Mucosa of gallbladder (tissue), 1 donor: ENCODE measurements around the gene MILR1. TPM values are rescaled to one million over a fixed set of nuclear protein-coding genes. Genes with fewer than 3 reads are reported as not detected.
A peak's percentile ranks its signal among the peaks of the same experiment; 100 is the strongest.
"Not testable (repeated sequence)": the region's sequence is repeated elsewhere in the genome, so short reads cannot be mapped to it uniquely, and the experiment has no call there.

Experiments used
- DNase-seq: peaks from one replicate; pipeline ENCODE4 v3.0.0-alpha.2; 2020; ENCODE audit warnings: low spot score
- total RNA-seq: library from RNA; stranded (reverse); gene quantifications from one replicate; pipeline ENCODE4 v1.2.1, GENCODE V29; 2021
- donor health status: DM: no; HTN: no; CAD: no.

Gene MILR1, protein sequence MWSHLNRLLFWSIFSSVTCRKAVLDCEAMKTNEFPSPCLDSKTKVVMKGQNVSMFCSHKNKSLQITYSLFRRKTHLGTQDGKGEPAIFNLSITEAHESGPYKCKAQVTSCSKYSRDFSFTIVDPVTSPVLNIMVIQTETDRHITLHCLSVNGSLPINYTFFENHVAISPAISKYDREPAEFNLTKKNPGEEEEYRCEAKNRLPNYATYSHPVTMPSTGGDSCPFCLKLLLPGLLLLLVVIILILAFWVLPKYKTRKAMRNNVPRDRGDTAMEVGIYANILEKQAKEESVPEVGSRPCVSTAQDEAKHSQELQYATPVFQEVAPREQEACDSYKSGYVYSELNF
- 8.3 TPM for total RNA-seq

DNA sequence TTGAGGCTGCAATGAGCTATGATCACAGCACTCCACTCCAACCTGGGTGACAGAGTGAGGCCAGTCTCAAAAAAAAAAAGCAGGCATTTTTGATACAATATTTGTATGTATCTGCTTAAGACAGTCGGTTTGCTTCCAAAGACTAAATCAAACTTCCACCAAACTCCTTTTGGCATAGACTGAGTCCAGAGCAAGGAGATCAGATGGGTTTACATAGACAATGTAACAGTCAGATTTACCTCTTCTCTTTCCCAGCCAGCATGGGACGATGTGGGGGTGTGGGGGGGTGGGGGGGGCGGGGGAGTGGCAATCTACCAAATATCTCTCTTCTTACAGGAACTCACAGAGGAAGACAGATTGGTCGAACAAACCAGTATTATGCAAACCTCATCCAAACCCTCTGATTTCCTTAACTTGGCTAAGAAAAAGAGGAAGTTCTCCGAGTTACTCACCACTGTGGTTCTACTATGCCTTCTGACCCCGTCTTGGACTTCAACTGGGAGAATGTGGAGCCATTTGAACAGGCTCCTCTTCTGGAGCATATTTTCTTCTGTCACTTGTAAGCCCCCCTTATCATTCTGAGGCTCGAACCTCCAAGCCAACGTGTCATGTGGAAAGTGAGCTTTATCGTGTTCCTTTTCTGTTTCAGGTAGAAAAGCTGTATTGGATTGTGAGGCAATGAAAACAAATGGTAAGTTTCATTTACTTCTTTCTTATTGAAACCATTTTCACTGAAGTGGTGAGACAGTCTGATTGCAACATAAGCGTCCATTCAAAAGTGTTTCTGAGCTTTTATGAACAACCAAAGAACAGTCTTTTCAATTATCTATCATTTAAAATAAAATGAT lies at the start of gene MILR1:
MILR1 (plus strand) TSS at position 451 of the 848 bp plus-strand sequence; CDS start at position 505, 54 bp downstream.
- DNase-seq, result peak; percentile 65

DNA sequence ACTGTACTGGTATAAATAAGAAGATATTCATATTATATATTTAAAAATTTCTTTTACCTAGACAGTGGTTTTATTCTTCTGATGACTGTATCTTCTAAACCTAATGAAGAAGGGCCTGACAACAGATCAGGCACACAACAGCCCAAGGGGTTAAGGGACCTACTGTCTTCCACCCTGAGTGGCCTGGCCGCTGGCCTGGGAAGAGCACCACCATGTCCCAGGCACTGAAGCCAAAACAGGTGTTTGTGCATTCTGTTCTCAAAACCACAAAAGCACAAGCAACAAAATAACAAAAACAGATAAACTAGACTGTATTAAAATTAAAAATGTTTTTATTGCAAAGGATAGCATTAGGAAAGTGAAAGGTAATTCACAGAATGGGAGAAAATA lies 49.2 kb upstream of the MILR1 start:
- DNase-seq, result no peak

DNA sequence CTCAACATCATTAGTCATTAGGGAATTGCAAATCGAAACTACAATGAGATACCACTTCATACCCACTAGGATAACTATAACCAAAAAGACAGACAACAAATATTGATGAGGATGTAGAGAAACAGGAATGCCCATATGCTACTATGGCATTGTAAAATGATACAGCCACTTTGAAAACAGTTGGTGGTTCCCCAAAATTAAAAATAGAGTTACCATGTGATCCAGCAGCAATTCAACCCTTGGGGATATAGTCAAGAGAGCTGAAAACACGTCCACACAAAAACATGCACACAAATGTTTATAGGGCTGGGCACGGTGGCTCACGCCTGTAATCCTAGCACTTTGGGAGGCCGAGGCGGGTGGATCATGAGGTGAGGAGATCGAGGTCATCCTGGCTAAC lies 48.3 kb upstream of the MILR1 start:
- DNase-seq, result no peak

DNA sequence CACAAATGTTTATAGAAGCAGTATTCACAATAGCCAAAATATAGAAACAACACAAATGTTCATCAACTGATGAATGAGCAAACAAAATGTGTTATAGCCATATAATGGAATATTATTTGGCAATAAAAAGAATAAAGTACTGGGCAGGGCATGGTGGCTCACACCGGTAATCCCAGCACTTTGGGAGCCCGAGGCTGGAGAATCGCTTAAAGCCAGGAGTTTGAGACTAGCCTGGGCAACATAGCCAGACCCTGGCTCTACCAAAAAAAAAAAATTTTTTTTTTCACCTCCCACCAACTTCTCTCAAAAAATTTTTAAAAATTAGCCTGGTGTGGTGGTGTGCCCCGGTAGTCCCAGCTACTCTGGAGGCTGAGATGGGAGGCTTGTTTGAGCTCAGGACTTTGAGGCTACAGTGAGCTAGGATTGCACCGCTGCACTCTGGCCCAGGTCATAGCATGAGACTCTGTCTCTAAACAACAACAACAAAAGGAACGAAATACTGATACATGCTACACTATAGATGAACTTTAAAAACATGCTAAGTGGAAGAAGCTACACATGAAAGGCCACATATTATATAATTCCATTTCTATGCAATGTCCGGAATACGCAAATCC lies 47.6 kb upstream of the MILR1 start:
- DNase-seq, result no peak

DNA sequence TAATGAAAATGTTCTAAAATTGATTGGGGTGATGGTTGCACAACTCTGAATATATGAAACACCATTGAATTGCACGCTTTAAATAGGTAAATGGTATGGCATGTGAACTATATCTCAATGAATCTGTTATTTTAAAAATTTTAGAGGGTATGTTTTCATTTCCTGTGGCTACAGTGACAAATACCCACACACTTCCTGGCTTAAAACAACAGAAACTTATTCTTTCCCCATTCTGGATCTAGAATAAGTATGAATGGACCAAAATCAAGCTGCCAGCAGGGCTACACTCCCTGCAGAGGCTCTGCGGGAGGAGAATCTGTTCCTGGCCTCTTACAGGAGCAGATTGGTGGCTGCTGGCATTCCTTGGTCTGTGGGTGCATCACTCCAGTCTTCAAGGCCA lies 47.0 kb upstream of the MILR1 start:
- no peak for DNase-seq

DNA sequence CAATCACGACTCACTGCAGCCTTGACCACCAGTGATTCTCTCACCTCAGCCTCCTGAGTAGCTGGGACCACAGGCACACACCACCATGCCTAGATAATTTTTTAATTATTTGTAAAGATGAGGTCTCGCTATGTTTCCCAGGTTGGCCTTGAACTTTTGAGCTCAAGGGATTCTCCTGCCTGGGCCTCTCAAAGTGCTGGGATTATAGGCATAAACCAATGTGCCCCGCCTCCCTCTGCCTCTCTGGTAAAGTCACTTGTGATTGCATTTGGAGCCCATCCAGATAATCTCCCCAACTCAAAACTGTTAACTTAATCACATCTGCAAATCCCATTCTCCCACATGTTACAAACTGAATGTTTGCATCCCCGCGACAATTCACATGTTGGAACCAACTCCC lies 46.4 kb upstream of the MILR1 start:
- no peak for DNase-seq

DNA sequence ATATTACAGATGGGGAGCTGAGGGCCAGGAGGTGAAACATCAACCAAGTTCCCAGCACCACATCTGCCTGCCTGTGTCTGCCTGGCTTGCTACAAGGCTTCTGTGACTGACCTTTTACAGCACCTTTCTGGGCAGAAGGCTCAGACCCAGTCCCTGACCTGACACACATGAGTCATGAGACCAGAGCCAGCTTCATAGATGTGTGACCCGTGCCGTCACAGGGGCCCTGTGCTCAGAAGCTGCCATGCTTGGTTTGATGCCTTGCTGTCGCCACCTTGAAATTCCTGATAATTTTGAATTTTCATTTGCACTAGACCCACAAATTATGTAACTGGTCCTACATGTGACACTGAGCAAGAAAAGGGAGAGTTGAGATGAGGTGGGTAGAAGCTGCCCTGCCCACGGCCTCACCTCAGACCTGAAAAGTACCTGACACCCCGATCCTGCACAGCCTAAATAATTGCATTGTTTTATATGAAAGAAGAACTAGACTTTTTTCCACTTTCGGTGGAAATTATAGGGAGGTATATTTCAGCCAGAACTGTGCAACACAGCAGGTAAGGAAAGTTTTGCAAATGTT lies 44.9 kb upstream of the MILR1 start:
- DNase-seq, result no peak

DNA sequence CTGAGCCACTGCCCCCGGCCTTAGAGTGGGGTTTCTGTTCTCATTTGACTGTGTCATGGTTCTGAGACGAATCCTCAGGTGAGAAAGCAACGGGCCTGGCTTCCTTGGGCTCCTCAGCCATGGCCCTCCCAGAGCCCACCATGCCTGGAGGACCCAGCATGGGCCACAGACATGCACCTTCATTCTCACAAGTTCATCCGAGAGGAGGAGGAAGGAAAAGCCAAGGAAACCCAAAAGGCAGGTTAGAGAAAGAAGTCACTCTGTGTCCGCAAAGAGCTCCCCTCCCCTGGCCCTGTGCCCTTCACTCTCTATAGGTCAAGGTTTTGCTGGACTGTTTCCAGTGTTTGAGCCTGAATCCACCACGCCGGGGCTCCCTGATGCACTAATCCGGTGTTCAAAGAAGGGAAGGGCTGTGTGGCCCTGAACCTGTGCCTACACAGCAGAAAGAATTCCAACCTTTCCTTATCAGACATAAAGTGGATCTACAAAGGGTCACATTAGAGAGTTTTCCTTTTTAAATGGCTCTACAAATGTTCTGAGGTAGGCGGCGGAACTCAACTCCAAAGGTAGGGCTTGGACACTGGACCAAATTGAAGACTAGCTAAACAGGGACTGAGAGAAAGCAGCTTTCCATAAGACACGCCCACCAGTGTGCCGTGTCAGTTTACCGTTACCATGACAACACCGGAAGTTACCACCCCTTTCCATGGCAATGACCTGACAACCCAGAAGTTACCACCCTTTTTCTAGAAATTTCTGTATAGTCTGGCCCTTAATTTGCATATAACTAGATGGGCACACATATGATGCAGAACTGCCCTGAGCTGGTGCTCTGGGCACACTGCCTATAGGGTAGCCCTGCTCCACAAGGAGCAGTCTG lies 42.4 kb upstream of the MILR1 start:
- DNase-seq, result no peak

DNA sequence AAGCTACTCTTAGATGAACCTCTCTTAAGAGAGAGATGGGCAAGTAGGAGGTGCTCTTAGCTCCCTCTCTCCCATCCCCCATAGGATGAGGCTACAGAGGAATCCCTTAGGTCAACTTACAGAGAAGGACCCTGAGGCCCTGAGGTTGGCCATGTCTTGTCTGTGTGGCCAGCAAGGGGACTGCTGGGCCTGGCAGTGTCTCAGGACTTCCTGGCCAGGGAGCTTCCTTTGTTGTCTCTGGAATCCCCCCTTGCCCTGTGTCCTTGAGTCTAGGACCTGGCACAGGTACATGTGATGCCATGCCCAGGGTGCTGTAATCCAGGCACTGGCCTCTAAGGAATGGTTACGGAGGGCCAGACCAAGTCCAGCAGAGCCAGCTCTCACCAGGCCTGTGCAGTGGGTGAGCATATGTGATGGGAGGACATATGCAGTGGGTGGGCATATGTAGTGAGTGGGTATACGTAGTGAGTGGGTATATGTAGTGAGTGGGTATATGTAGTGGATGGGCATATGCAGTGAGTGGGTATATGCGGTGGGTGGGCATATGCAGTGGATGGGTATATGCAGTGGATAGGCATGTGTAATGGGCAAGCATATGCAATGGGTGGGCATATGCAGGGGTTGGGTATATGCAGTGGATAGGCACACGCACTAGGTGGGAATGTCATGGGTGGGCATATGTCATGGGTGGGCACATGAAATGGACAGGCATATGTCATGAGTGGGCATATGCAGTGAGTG lies 38.0 kb upstream of the MILR1 start:
- DNase-seq, result no peak

DNA sequence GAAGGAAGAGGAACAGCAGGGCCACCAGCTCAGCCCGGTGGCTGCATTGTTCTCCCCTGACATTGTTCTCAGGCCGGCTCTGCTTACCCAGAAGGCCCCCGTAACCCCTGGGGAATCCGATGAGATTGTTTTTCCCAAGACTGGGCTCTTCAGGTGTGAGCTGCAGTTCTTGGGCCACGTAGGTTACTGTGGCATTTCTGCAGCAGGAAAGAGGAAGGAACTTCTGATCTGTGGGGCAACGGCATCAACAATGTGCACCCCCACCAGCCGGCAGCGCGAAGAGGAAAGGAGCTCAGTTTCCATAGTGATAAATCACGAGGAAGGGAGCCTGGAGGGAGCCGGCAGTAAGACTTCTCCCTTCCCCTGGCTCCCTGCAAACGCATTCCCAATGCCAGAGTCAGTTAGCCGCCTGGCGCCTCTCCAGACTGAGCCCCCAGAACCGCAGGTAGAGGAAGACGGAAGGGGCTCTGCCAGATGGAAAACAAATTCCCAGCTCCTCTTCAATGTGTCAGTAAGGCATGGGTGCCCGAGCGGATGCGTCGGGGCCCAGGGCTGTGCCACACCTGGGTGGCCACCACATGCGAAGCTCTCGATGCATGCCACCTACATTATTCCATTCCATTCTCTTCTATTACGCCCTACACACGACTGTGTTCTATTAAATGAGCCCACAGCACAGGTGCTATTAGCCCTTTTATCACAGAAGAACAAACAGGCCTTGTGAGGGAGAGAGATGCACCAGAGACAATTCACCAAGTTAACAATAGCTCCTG lies 36.7 kb upstream of the MILR1 start:
- peak; percentile 38 for DNase-seq

DNA sequence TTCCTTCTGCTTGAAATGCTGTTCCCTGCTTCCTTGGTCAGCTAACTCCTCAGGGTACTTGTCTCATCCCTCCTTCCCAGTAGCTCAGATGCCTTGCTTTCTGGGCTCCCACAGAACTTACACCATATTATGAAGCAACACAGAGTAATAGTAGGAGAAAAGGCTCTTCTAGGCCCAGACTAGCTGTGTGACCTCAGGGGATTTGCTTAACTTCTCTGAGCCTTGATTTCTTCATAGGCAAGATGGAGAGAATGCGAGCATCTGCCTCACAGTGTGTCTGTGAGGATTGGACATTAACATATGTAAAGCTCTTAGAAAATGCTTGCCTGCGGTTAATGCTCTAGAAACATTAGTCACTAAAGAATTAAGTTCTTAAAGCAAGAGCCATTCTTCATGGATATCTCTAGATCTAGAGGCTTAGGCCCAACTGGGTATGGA lies 36.0 kb upstream of the MILR1 start:
- no peak for DNase-seq

DNA sequence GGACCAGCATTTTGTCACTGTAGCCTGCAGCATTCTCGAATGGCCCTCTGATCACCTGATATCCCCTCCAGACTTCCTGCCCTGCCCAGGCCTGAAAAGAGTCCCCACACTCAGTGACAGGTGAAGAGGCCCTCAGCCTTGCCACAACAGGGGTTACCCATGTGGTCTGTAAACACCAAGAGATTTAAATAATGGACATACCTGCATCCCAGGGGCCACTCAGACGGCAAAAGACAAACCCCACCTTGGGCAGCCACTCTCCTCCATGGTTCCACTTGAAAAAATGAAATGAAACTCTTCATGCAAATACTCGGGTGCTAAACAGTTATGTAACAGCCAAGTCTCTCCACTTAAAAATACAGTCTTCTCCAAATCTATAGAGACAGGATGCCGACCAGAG lies 35.4 kb upstream of the MILR1 start:
- DNase-seq, result no peak

DNA sequence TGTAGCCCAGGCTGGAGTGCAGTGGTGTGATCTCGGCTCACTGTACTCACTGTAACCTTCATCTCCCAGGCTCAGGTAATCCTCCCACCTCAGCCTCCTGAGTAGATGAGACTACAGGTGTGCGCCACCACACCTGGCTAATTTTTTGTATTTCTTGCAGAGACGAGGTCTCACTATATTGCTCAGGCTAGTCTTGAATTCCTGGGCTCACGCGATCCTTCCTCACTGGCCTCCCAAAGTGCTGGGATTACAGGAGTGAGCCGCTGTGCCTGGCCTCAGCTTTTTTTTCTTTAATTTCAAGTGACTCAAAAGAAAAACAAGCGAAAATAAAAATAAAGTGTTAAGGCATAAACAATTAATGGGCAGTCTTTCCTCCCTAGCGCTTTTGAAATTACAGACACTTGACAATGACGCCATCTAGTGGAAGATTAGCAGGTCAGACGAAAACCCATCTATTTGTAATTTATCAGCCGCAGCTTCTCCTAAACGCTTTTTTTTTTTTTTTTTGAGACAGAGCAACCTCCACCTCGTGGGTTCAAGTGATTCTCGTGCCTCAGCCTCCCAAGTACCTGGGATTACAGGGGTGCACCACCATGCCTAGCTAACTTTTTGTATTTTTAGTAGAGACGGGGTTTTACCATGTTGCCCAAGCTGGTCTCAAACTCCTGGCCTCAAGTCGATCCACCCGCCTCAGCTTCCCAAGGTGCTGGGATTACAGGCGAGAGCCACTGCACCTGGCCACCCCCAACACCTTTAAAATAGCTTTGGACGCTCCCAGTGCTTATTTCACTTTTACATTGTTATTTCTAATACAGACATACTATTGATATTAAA lies 30.2 kb upstream of the MILR1 start:
- no peak for DNase-seq

DNA sequence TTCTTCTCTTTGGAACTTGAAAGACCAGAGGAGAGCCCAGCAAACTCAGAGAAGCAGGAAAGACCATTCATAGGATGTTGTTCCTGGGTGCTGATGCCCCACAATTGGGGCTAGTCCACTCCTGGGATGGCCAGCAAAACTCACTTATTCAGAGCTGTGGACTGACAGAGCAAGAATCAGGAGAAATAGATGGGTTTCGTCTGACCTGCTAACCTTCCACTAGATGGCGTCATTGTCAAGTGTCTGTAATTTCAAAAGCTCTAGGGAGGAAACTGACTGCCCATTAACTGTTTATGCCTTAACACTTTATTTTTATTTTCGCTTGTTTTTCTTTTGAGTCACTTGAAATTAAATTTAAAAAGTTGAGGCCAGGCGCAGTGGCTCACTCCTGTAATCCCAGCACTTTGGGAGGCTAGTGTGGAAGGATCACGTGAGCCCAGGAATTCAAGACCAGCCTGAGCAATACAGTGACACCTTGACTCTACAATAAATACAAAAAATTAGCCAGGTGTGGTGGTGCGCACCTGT lies 28.7 kb upstream of the MILR1 start:
- DNase-seq, result peak; percentile 36

DNA sequence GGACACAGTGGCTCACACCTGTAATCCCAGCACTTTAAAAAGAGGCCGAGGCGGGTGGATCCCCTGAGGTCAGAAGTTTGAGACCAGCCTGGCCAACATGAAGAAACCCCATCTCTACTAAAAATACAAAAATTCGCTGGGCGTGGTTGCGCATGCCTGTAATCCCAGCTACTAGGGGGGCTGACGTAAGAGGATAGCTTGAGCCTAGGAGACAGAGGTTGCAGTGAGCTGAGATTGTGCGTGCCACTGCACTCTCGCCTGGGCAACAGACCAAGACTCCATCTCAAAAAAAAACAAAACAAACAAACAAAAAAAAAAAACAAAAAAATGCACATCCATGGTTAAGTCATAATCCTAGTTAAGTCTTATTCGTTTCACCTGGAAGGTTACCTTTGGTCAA lies 26.8 kb upstream of the MILR1 start:
- DNase-seq, result not testable (repeated sequence)

DNA sequence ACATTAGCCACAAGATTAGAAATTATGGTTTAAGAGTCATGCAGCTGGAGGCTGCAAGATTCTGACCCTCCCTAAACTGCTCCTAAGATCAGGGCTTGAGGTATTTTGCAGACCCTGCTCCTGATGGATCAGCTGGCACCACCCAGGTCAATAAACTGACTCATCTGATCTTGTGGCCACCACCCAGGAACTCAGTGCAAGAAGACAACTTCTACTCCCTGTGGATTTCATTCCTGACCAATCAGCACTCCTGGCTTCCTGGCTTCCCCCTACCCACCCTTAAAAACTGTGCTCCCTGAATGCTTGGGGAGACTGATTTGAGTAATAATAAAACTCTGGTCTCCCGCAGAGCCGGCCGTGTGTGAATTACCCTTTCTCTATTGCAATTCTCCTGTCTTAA lies 25.0 kb upstream of the MILR1 start:
- DNase-seq, result no peak

DNA sequence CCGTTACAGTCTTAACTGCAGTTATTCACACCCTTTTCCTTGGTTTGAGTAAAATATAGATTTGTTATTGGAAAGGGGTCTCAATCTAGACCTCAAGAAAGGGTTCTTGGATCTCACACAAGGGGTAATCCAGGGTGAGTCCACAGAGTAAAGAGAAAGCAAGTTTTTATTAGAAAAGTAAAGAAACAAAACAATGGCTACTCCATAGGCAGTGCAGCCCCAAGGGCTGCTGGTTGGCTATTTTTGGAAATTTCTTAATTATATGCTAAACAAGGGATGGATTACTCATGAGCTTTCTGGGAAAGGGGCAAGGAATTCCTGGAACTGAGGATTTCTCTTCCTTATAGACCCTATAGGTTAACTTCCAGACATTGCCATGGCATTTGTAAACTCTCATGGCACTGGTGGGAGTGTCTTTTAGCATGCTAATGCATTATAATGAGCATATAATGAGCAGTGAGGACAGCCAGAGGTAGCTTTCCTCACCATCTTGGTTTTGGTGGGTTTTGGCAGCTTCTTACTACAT lies 24.5 kb upstream of the MILR1 start:
- DNase-seq, result no peak

DNA sequence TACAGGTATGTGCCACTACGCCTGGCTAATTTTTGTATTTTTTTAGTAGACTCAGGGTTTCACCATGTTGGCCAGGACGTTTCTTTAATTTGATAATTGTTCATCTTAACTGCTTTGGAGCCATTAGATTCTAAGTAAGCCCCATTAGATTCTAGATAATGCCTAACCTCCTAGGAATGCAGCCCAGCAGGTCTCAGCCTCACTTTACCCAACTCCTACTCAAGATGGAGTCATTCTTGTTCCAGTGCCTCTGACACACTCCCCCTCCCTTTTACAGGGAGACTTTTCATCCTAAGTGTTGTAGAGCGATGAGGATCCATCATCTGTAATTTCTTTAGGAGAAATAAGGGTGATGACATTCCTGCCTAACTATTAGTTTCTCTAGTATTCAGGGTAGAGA lies 23.7 kb upstream of the MILR1 start:
- DNase-seq, result no peak
